ENCODE data around the gene FARSB.

The FARSB gene

GRCh38 chr2:222668494-222669154 lies 12.7 kb upstream of the FARSB start:
- no peak for DNase-seq (ENCODE audit: low read depth in 2 of 2, low spot score in 1 of 2)

GRCh38 chr2:222663479-222663878 lies 7.6 kb upstream of the FARSB start:
- DNase-seq (ENCODE audit: low read depth in 2 of 2, low spot score in 1 of 2) = no peak

GRCh38 chr2:222656526-222657446 lies 894 bp upstream of the FARSB start:
- no peak for DNase-seq (ENCODE audit: low read depth in 2 of 2, low spot score in 1 of 2)

- DNase-seq (ENCODE audit: low read depth in 2 of 2, low spot score in 1 of 2) = no peak
These were observed 2.6 kb downstream of the FARSB start for GRCh38 chr2:222653280-222653679.

- no peak for DNase-seq (ENCODE audit: low read depth in 2 of 2, low spot score in 1 of 2)
These were observed 3.2 kb downstream of the FARSB start for GRCh38 chr2:222652491-222653255.

GRCh38 chr2:222651718-222652418 lies 4.0 kb downstream of the FARSB start:
- DNase-seq (ENCODE audit: low read depth in 2 of 2, low spot score in 1 of 2) = no peak

GRCh38 chr2:222649801-222650200 lies 6.1 kb downstream of the FARSB start:
- DNase-seq (ENCODE audit: low read depth in 2 of 2, low spot score in 1 of 2) = no peak

- DNase-seq (ENCODE audit: low read depth in 2 of 2, low spot score in 1 of 2) = no peak
These were observed 9.9 kb downstream of the FARSB start for GRCh38 chr2:222646008-222646407.

GRCh38 chr2:222643134-222643533 lies 12.8 kb downstream of the FARSB start:
- no peak for DNase-seq (ENCODE audit: low read depth in 2 of 2, low spot score in 1 of 2)

GRCh38 chr2:222641336-222641735 lies 14.6 kb downstream of the FARSB start:
- DNase-seq (ENCODE audit: low read depth in 2 of 2, low spot score in 1 of 2) = no peak

- no peak for DNase-seq (ENCODE audit: low read depth in 2 of 2, low spot score in 1 of 2)
These were observed 18.8 kb downstream of the FARSB start for GRCh38 chr2:222637067-222637466.

GRCh38 chr2:222635295-222635694 lies 20.6 kb downstream of the FARSB start:
- DNase-seq (ENCODE audit: low read depth in 2 of 2, low spot score in 1 of 2) = no peak

GRCh38 chr2:222627764-222628163 lies 28.1 kb downstream of the FARSB start:
- DNase-seq (ENCODE audit: low read depth in 2 of 2, low spot score in 1 of 2) = no peak

GRCh38 chr2:222623756-222624309 lies 32.1 kb downstream of the FARSB start:
- no peak for DNase-seq (ENCODE audit: low read depth in 2 of 2, low spot score in 1 of 2)

GRCh38 chr2:222622910-222623309 lies 33.0 kb downstream of the FARSB start:
- no peak for DNase-seq (ENCODE audit: low read depth in 2 of 2, low spot score in 1 of 2)

- DNase-seq (ENCODE audit: low read depth in 2 of 2, low spot score in 1 of 2) = no peak
These were observed 34.0 kb downstream of the FARSB start for GRCh38 chr2:222621893-222622292.

- DNase-seq (ENCODE audit: low read depth in 2 of 2, low spot score in 1 of 2) = no peak
These were observed 40.6 kb downstream of the FARSB start for GRCh38 chr2:222615320-222615719.

GRCh38 chr2:222613715-222614331 lies 42.1 kb downstream of the FARSB start:
- no peak for DNase-seq (ENCODE audit: low read depth in 2 of 2, low spot score in 1 of 2)

- DNase-seq (ENCODE audit: low read depth in 2 of 2, low spot score in 1 of 2) = no peak
These were observed 44.2 kb downstream of the FARSB start for GRCh38 chr2:222611684-222612083.

GRCh38 chr2:222610746-222611145 lies 45.1 kb downstream of the FARSB start:
- no peak for DNase-seq (ENCODE audit: low read depth in 2 of 2, low spot score in 1 of 2)
